Activated CD4-positive, alpha-beta memory T cell treated with anti-CD3 and anti-CD28 coated beads, Interleukin-2, amount 10 ng/mL, durations not matched to agents 7 days and 5 days (primary cell): ENCODE data around the gene SRA1. TPM values are rescaled to one million over a fixed set of nuclear protein-coding genes. Genes with fewer than 3 reads are reported as not detected.
"Not testable (repeated sequence)": the region's sequence is repeated elsewhere in the genome, so short reads cannot be mapped to it uniquely, and the experiment has no call there.

ENCODE experiments used
- CTCF ChIA-PET: fragments of 350-600 bp; sonication (Branson Sonifier 250); formaldehyde crosslinking; loops from one replicate; lab custom pipeline; 2021; ENCODE audit warnings: antibody characterized with exemption, inconsistent platforms; lab: Charles Lee
- POLR2A ChIA-PET: fragments of 350-600 bp; sonication (Branson Sonifier 250); formaldehyde crosslinking; loops from one replicate; lab custom pipeline; 2021; ENCODE audit warnings: antibody characterized with exemption; lab: Charles Lee
- DNase-seq: peaks from one replicate; pipeline ENCODE4 v3.0.0-alpha.2; 2020
- H3K27ac Mint-ChIP-seq: one replicate; pipeline ENCODE4 v1.8.0; 2021; ENCODE audit warnings: mild to moderate bottlenecking, mixed read lengths
- H3K27me3 Mint-ChIP-seq: one replicate; pipeline ENCODE4 v1.8.0; 2021; ENCODE audit warnings: mixed read lengths
- H3K36me3 Mint-ChIP-seq: one replicate; pipeline ENCODE4 v1.8.0; 2021; ENCODE audit warnings: low read depth, mixed read lengths
- H3K4me1 Mint-ChIP-seq: one replicate; pipeline ENCODE4 v1.8.0; 2021; ENCODE audit warnings: mixed read lengths
- H3K4me3 Mint-ChIP-seq: one replicate; pipeline ENCODE4 v1.8.0; 2021; ENCODE audit warnings: mild to moderate bottlenecking, mixed read lengths
- H3K9me3 Mint-ChIP-seq: one replicate; pipeline ENCODE4 v1.8.0; 2021; ENCODE audit warnings: mixed read lengths
- total RNA-seq, 2 experiments: library from RNA; stranded (reverse); gene quantifications; one replicate each; pipeline ENCODE4 v1.2.3, GENCODE V29; 2021

SRA1 gene
- 10 to 100 TPM; 37.4 to 38.3 TPM for total RNA-seq

DNA sequence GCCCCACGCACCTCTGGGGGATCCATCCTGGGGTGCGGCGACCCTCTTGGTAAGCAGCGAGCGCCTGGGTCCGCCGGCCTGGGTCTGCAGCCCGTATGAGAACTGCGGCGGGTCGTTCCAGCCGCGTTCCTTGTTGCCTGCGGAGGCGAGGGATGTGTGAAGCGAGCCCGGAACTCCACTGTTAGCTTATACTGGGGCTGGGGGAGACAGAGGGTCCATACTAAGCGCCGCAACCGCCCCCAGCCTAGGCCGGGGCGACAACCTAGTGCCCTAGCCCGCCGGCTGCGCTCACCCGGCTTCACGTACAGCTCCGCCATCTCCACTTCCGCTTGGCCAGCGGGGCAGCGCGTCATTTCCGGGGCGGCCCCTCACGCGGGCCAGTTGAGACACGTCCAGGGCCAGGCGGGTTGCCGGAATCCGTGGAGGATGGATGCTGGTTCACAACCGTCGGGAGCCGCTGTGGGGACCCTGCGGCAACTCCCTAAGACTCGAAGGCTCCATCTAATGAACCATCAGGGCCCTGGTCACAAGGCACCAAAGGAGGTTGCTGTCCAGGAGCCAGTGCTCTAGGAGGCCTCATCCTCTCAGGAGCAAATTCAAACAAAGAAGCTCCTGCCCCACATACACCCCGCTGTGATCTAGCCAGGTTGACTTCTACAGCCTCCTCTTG, at the start of gene SRA1:
SRA1 (minus strand) TSS at position 338 of the 670 bp plus-strand sequence; CDS start at position 317, 21 bp downstream.
- Mint-ChIP-seq H3K4me1 (peaks cover 50% of the 10 kb centered on the region), H3K27me3 (no peaks in the 10 kb centered on the region), H3K9me3 (no peaks in the 10 kb centered on the region), H3K36me3 (peaks cover 46% of the 10 kb centered on the region), H3K27ac (peak within 1 kb of the TSS; percentile 79), H3K4me3 (peak within 1 kb of the TSS; percentile 83)
- DNase-seq, result peak; percentile 91
- POLR2A ChIA-PET, result interaction anchor here (0.8 to 10.7 kb wide), 11 partner anchors 8 to 156 kb away, joined by 3 to 101 read pairs (median 8); partner anchors contain the start of genes ANKHD1, EIF4EBP3, IK and NDUFA2
- CTCF ChIA-PET, result interaction anchor here (1.0 to 1.5 kb wide), 5 partner anchors 9 to 318 kb away, joined by 3 to 6 read pairs (median 4); partner anchors contain the start of gene EIF4EBP3

DNA sequence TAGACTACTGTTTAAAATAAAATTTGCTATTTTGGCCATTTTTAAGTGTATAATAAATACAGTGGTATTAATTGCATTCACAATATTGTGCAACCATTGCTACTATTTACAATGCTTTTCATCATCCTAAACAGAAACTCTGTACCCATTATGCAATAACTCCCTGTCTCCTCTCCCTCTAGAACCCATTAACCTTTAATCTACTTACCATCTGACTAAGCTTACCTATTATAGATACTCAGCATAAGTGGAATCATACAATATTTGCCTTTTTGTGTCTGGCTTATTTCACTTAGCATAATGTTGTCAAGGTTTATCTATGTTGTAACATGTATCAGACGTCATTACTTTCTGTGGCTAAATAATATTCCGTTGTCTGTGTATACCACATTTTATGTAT, 49.8 kb upstream of the SRA1 start:
- H3K4me1 Mint-ChIP-seq, result peaks cover 13% of the 10 kb centered on the region
- H3K4me3 Mint-ChIP-seq, result no peak overlapping the region
- no peak for DNase-seq
- no peaks in the 10 kb centered on the region for H3K36me3 Mint-ChIP-seq
- peaks cover 1% of the 10 kb centered on the region for H3K27me3 Mint-ChIP-seq
- H3K9me3 Mint-ChIP-seq, result no peaks in the 10 kb centered on the region
- POLR2A ChIA-PET, result no interaction called here
- CTCF ChIA-PET, result interaction anchor here (0.6 kb wide), 1 partner anchor 543 kb away, joined by 3 read pairs; no protein-coding TSS in a partner anchor
- no peak overlapping the region for H3K27ac Mint-ChIP-seq

DNA sequence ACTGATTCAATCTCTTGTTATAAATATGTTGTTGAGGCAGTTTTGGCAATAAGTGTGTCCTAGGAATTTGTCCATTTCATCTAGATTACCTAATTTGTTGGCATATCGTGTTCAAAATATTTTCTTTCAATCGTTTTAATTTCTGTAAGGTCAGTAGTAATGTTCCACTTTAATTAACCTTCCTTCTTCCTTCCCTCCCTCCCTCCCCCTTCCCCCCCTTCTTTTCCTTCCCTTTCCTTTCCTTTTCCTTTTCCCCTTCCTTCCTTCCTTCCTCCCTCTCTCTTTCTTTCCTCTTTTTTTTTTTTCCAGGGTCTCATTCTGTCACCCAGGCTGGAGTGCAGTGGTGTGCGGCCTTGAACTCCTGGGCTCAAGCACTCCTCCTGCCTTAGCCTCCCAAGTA, 48.6 kb upstream of the SRA1 start:
- Mint-ChIP-seq H3K27me3 (peaks cover 1% of the 10 kb centered on the region), H3K27ac (no peak overlapping the region)

DNA sequence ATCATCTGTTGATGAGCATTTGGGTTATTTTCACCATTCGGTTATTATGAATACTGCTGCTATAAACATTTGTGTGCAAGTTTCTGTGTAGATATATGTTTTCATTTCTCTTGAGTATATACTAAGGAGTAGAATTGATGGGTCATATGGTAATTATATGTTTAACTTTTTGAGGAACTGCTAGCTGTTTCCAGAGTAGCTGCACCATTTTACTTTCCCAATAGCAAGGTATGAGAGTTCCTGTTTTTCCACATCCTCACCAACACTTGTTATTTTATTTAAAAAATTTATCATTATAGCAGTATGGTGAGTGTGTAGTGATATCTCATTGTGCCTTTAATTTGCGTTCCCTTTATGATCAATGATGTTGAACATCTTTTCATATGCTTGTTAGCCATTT, 46.5 kb upstream of the SRA1 start:
- Mint-ChIP-seq H3K9me3 (no peaks in the 10 kb centered on the region), H3K4me1 (no peaks in the 10 kb centered on the region), H3K36me3 (no peaks in the 10 kb centered on the region), H3K27me3 (peaks cover 1% of the 10 kb centered on the region), H3K4me3 (no peak overlapping the region), H3K27ac (no peak overlapping the region)
- CTCF ChIA-PET, result no interaction called here
- DNase-seq, result no peak
- POLR2A ChIA-PET, result no interaction called here

More for the DNA sequence above, 48.6 kb upstream of the SRA1 start:
- CTCF ChIA-PET, result no interaction called here
- H3K36me3 Mint-ChIP-seq, result no peaks in the 10 kb centered on the region
- peaks cover 6% of the 10 kb centered on the region for H3K4me1 Mint-ChIP-seq
- no peaks in the 10 kb centered on the region for H3K9me3 Mint-ChIP-seq
- no peak for DNase-seq
- H3K4me3 Mint-ChIP-seq, result no peak overlapping the region
- POLR2A ChIA-PET, result no interaction called here

DNA sequence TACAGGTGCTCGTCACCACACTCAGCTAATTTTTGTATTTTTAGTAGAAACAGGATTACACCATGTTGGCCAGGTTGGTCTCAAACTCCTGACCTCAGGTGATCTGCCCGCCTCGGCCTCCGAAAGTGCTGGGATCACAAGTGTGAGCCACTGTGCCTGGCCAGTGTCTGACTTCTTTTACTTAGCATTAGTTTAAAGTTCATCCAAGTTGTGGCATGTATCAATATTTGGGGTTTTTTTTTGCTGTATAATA, 46.1 kb upstream of the SRA1 start:
- H3K4me3 Mint-ChIP-seq, H3K9me3 Mint-ChIP-seq, H3K4me1 Mint-ChIP-seq, H3K27ac Mint-ChIP-seq, POLR2A ChIA-PET, DNase-seq, H3K27me3 Mint-ChIP-seq, CTCF ChIA-PET, H3K36me3 Mint-ChIP-seq: not testable (repeated sequence)

DNA sequence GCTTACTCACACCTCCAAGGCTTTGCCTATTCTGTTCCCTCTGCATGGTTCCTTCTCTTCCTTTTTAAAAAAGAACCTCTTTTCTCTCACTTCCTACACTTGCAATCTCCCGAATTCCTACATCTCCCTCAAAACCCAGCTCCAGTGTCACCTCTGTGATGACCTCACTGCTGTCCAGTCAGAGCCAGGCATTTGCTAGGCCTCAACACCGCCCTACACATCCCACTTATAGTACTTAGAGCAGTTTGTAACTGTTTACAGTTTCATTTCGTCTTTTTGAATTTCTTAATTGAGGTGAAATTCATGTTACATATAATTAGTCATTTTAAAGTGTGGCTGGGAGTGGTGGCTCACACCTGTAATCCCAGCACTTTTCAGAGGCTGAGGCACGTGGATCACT, 44.9 kb upstream of the SRA1 start:
- CTCF ChIA-PET, result no interaction called here
- H3K4me1 Mint-ChIP-seq, result no peaks in the 10 kb centered on the region
- DNase-seq, result no peak
- H3K27me3 Mint-ChIP-seq, result peaks cover 3% of the 10 kb centered on the region
- no peak overlapping the region for H3K4me3 Mint-ChIP-seq
- no peak overlapping the region for H3K27ac Mint-ChIP-seq
- no peaks in the 10 kb centered on the region for H3K36me3 Mint-ChIP-seq
- H3K9me3 Mint-ChIP-seq, result no peaks in the 10 kb centered on the region
- POLR2A ChIA-PET, result no interaction called here

DNA sequence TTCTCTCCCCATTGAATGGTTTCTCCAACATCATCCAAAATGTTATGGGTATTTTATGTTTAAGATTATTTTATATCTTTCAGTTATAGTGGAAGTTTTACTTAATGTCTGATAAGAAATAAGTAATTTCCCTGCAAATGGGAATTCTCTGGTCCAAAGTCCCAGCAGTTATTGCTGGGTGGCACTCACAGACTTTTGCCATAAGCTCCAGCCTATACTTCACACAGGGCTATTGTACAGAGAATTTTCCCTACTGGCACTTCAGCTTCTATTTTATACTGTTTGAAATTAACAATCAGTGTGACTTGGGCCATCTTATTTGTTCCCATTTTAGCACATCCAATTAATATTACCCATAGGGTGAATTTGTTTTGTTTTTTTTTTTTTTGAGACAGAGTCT, 42.8 kb upstream of the SRA1 start:
- H3K36me3 Mint-ChIP-seq, result no peaks in the 10 kb centered on the region
- H3K27me3 Mint-ChIP-seq, result peaks cover 8% of the 10 kb centered on the region
- no peaks in the 10 kb centered on the region for H3K9me3 Mint-ChIP-seq
- DNase-seq, result no peak
- H3K27ac Mint-ChIP-seq, result no peak overlapping the region
- no peaks in the 10 kb centered on the region for H3K4me1 Mint-ChIP-seq
- ChIA-PET POLR2A (interaction anchor here (0.7 kb wide), 1 partner anchor 42 kb away, joined by 3 read pairs; no protein-coding TSS in a partner anchor), CTCF (no interaction called here)
- H3K4me3 Mint-ChIP-seq, result no peak overlapping the region

DNA sequence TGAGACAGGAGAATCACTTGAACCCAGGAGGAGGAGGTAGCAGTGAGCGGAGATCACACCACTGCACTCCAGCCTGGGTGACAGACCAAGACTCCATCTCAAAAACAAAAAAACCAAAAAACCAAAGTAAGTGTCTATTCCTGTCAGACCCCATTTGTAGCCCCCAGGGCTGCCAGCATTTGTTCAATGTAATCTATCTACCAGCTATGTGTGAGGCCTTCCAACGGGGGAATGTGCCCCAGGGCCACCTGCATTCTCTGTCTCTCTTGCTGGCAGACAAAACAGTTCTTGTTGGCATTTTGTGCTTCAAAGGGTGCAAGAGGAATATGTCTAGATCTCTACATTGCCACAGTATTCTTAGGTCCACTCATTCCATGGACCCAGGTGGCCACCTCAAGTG, 41.6 kb upstream of the SRA1 start:
- CTCF ChIA-PET, result no interaction called here
- no peak for DNase-seq
- H3K9me3 Mint-ChIP-seq, result no peaks in the 10 kb centered on the region
- peaks cover 7% of the 10 kb centered on the region for H3K27me3 Mint-ChIP-seq
- no peak overlapping the region for H3K4me3 Mint-ChIP-seq
- POLR2A ChIA-PET, result no interaction called here
- H3K36me3 Mint-ChIP-seq, result no peaks in the 10 kb centered on the region
- H3K27ac Mint-ChIP-seq, result no peak overlapping the region
- H3K4me1 Mint-ChIP-seq, result no peaks in the 10 kb centered on the region

DNA sequence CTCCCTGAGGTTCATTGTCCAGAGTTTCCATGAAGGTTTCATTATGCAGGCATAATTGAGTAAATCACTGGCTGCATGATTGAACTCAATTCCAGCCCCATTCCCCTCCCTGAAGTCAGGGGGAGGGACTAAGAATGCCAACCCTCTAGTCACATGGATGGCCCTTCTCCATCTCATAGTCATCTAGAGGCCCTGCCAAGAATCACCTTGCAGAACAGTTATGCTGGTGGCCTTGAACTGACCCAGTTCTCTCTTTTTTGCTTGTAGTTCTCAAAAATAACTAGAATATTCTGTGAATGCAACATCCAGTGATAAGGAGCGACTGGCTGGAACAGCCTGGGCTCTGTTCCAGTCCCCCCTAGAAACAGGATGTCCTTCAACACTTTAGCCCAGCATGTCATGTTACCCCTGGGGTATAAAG, 39.1 kb upstream of the SRA1 start:
- Mint-ChIP-seq H3K27ac (no peak overlapping the region), H3K36me3 (no peaks in the 10 kb centered on the region), H3K4me3 (no peak overlapping the region), H3K9me3 (no peaks in the 10 kb centered on the region), H3K27me3 (peaks cover 7% of the 10 kb centered on the region), H3K4me1 (no peaks in the 10 kb centered on the region)
- POLR2A ChIA-PET, result no interaction called here
- CTCF ChIA-PET, result no interaction called here
- DNase-seq, result no peak

DNA sequence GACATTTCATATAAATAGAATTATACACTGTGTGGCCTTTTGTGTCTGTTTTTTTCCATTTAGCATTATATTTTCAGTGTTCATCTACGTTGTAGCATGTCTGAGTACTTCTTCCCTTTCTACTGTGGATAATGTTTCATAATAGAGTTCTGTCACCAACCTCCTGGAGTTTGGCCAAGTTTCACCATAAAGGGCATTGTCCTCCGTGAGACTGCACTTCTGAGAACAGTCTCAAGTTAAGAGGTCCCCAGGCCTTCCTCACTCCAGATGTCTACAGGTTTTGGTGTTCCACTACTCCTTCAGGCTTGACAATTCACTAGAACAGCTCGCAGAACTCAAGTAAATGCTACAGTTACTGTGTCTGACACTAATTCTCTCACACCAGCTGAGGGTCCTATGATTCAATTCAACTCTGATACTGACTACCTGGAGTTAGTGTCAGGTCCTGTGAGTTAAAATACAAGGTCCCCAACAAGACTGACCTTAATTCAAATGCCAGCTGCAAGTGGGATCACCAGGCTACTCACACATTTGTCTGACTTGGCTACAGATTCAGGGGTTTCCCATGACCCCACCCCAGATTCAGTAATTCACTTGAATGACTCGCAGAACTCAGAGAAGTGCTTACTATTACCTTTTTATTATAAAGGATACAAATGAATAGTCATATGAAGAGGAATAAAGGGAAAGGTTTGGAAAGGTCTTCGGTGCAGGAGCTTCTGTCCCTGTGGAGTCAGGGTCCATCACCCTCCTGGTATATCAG, 38.4 kb upstream of the SRA1 start:
- POLR2A ChIA-PET, result no interaction called here

DNA sequence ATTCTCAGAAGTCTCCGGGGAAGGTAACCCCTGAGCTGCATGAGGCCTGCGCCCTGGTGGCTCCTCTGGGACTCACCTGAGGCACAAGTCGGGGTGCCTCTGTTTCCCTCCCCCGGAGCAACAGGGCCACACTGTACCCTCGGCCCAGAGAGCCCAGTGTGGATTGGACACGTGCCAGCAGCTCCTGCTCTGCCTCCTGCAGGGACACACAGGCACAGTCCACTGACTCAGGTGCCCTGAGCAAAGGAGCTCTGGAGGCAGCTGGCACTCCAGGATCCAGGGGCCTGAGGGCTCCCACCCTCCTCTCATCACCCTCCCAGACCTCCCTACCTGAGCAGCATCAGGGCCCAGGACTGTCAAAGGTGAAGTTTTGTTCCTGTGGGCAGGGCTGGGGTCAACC, 36.9 kb upstream of the SRA1 start:
- POLR2A ChIA-PET, result no interaction called here
- no peaks in the 10 kb centered on the region for H3K36me3 Mint-ChIP-seq
- no peak for DNase-seq
- H3K27me3 Mint-ChIP-seq, result peaks cover 7% of the 10 kb centered on the region
- H3K9me3 Mint-ChIP-seq, result no peaks in the 10 kb centered on the region
- H3K27ac Mint-ChIP-seq, result no peak overlapping the region
- no peak overlapping the region for H3K4me3 Mint-ChIP-seq
- CTCF ChIA-PET, result no interaction called here
- no peaks in the 10 kb centered on the region for H3K4me1 Mint-ChIP-seq

More for the DNA sequence above, 38.4 kb upstream of the SRA1 start:
- CTCF ChIA-PET, result no interaction called here
- H3K9me3 Mint-ChIP-seq, result no peaks in the 10 kb centered on the region
- DNase-seq, result no peak
- H3K4me3 Mint-ChIP-seq, result no peak overlapping the region
- H3K4me1 Mint-ChIP-seq, result no peaks in the 10 kb centered on the region
- H3K36me3 Mint-ChIP-seq, result no peaks in the 10 kb centered on the region
- H3K27me3 Mint-ChIP-seq, result peaks cover 7% of the 10 kb centered on the region
- H3K27ac Mint-ChIP-seq, result no peak overlapping the region

DNA sequence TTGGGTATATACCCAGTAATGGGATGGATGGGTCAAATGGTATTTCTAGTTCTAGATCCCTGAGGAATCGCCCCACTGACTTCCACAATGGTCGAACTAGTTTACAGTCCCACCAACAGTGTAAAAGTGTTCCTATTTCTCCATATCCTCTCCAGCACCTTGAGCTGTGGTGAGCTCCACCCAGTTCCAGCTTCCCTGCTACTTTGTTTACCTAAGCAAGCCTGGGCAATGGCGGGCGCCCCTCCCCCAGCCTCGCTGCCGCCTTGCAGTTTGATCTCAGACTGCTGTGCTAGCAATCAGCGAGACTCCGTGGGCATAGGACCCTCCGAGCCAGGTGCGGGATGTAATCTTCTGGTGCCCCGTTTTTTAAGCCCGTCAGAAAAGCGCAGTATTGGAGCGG, 35.8 kb upstream of the SRA1 start:
- H3K4me1 Mint-ChIP-seq, H3K9me3 Mint-ChIP-seq, DNase-seq, H3K4me3 Mint-ChIP-seq, POLR2A ChIA-PET, H3K27me3 Mint-ChIP-seq, H3K36me3 Mint-ChIP-seq, CTCF ChIA-PET, H3K27ac Mint-ChIP-seq: not testable (repeated sequence)

DNA sequence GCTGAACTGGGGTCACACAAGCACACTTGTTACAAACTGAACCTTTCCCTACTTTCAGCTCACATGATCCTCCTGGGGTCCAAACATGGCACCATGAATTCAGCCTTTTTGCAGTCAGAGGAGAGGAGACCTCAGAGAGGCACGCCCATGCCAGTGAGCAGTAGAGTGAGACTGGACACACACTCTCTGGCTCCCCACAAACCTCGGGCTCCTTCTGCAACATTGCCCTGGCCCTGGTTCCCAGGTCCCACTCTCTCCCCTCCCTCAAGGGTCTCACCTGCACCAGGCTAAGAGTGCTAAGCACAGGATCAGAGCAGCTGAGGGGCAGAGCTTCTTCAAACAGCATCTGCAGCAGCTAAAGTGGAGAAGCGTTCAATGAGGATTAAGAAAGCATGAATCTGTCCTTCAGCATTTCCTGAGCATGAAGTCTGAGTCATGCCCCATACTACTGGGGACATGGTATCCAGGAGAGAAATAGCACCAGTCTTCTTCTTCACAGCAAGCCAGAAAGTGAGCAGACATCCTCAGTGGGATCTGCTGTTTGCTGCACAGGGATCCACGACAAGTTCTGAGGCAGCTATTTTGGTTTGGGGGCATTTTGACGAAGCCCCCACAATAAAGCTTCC, 34.6 kb upstream of the SRA1 start:
- Mint-ChIP-seq H3K9me3 (no peaks in the 10 kb centered on the region), H3K27me3 (peaks cover 5% of the 10 kb centered on the region), H3K36me3 (no peaks in the 10 kb centered on the region), H3K4me3 (no peak overlapping the region), H3K4me1 (no peaks in the 10 kb centered on the region), H3K27ac (no peak overlapping the region)
- ChIA-PET POLR2A (no interaction called here), CTCF (no interaction called here)
- DNase-seq, result no peak
